Psoas muscle (tissue), 8 donors: ENCODE data around the gene SUPT4H1. TPM values are rescaled to one million over a fixed set of nuclear protein-coding genes. Genes with fewer than 3 reads are reported as not detected.

Experiments used
- ATAC-seq, 4 donors: fragments of 200-7000 bp; cut with Tn5 transposase; one replicate each; pipeline ENCODE4 v1.9.1; 2020; ENCODE audit warnings: moderate library complexity in 3 of 4, mild to moderate bottlenecking in 2 of 4
- DNase-seq, 2 donors: peaks; one replicate each; pipeline ENCODE4 v3.0.0-alpha.2; 2020
- H3K27ac ChIP-seq: fragments of 200-600 bp; one replicate; pipeline ENCODE4 v1.8.0; 2022
- H3K27me3 ChIP-seq, 3 donors: fragments of 200-600 bp in 1 of 3; one replicate each; pipeline versions ENCODE4 v1.6.1 to v1.8.0; 2013 to 2022; ENCODE audit warnings: low read length in 2 of 3, mild to moderate bottlenecking in 2 of 3, moderate library complexity in 1 of 3; ENCODE audit not compliant: insufficient read depth in 3 of 3
- H3K36me3 ChIP-seq, 2 donors: fragments of 200-600 bp in 1 of 2; one replicate each; pipeline versions ENCODE4 v1.6.1 to v1.8.0; 2013 to 2022; ENCODE audit warnings: low read depth in 1 of 2, mild to moderate bottlenecking in 1 of 2, moderate library complexity in 1 of 2; ENCODE audit not compliant: insufficient read depth in 1 of 2
- H3K4me1 ChIP-seq: fragments of 200-600 bp; one replicate; pipeline ENCODE4 v1.8.0; 2022
- H3K4me3 ChIP-seq: fragments of 200-600 bp; one replicate; pipeline ENCODE4 v1.8.0; 2022; ENCODE audit warnings: mild to moderate bottlenecking
- H3K9me3 ChIP-seq: fragments of 200-600 bp; one replicate; pipeline ENCODE4 v1.8.0; 2022
- WGBS, 3 donors: extraction: QIAGEN DNeasy Blood & Tissue Kit; methylation state at CpG; one replicate each; pipeline versions ENCODE4 v1.1.6 to v1.1.7; 2013; 5-methylcytosine and 5-hydroxymethylcytosine counted together
- intact Hi-C, 2 donors: fragments of 100-400 bp; cut with DNase I; formaldehyde crosslinking; loops; one replicate each; pipeline versions ENCODE4 v1.11.0 to v1.14.2; 2022
- polyA plus RNA-seq, 3 donors: library from polyadenylated mRNA; stranded (reverse); fragments of 200-250 nt; gene quantifications; one replicate each; pipeline ENCODE4 v1.2.3, GENCODE V29; 2013
- total RNA-seq, 4 donors: library from RNA; stranded (reverse); fragmentation: NEBNext Ultra II Directional in 2 of 4; extraction: Animal tissue kit (Norgen Biotek cat#: 25700) in 2 of 4; gene quantifications; one replicate each; pipeline versions ENCODE4 v1.2.1 to v1.2.4, GENCODE V29; 2021 to 2023
- TF ChIP-seq, protein P1 (sequence below): fragments of 200-600 bp; IDR thresholded peaks from one replicate; pipeline ENCODE4 v1.8.0; 2022; ENCODE audit warnings: antibody characterized with exemption
- donor health status: healthy with polysubstance abuse.
- donor health status: DM: no; HTN: no; CAD: no; lungs with moderate emphysema.
- donor health status: Bipolar disorder and iron deficiency.
- donor health status: healthy.
- donor health status: DM: yes; HTN: yes; CAD: no.
- donor health status: DM: no; HTN: no; CAD: no.
- donor health status: DM: no; HTN: no; CAD: no.
- donor health status: DM: yes; HTN: yes; CAD: no.

Gene SUPT4H1
- total and polyA plus RNA-seq, 7 donors, result 52.1 to 86.8 (median 58.2) TPM

DNA sequence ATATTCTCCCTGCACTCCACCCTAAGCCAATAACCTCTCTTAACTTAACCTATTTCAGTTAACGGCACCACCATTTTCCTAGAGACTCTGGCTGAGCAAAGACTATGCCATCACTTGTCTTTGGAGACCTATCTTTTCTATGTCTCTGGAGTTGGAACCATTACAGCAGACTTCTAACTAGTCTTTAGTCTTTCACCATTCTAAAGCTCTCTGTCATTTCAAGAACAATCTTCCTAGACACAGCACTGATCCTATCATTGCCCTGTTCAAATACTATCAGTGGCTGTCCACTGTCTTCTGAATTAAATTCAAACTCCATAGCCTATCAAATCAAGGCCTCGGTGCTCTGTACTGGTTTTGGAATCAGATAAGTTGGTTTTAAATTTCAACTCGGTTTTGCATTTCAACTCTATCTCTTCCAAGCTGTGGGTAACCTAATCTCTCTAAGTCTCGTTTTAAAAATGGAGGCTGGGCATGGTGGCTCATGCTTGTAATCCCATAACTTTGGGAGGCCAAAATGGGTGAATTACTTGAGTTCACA is 33.4 kb upstream of the SUPT4H1 start:
- Histone ChIP-seq H3K4me1 (no peaks in the 10 kb centered on the region), H3K9me3 (no peaks in the 10 kb centered on the region), H3K36me3 (no peaks in the 10 kb centered on the region), H3K4me3 (no peak overlapping the region), H3K27ac (no peak overlapping the region), H3K27me3 (peaks cover 0 to 4% (median 0%) of the 10 kb centered on the region in 3 donors)
- no peak for ATAC-seq
- TF ChIP-seq, protein P1, sequence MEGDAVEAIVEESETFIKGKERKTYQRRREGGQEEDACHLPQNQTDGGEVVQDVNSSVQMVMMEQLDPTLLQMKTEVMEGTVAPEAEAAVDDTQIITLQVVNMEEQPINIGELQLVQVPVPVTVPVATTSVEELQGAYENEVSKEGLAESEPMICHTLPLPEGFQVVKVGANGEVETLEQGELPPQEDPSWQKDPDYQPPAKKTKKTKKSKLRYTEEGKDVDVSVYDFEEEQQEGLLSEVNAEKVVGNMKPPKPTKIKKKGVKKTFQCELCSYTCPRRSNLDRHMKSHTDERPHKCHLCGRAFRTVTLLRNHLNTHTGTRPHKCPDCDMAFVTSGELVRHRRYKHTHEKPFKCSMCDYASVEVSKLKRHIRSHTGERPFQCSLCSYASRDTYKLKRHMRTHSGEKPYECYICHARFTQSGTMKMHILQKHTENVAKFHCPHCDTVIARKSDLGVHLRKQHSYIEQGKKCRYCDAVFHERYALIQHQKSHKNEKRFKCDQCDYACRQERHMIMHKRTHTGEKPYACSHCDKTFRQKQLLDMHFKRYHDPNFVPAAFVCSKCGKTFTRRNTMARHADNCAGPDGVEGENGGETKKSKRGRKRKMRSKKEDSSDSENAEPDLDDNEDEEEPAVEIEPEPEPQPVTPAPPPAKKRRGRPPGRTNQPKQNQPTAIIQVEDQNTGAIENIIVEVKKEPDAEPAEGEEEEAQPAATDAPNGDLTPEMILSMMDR, result no peak
- WGBS, 3 donors, result 33 to 50% (median 40%) methylated on average over 4 of the region's 4 CpGs
- intact Hi-C loops, result no loop called here
- DNase-seq, result no peak

DNA sequence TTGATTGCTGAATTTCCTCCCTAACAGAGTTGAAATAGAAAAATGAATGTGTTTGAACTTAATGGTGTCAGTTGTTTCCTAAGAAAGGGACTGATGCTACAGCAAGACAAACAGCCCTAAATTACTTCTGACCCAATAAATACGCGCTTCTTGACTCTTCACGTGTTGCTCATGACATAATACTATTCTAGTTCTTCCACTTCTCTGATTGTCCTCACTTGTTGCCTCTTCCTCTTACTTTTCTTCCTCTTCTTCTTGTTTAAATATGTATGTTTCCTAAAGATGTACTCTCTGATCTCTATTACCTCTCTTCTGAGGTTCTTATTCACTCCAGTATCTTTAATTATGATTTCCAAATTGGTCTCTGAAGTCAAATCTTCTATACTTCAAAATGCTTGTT is 32.9 kb upstream of the SUPT4H1 start:
- intact Hi-C loops, result no loop called here
- TF ChIP-seq, protein P1, result no peak
- Histone ChIP-seq H3K36me3 (no peaks in the 10 kb centered on the region), H3K4me1 (no peaks in the 10 kb centered on the region), H3K4me3 (no peak overlapping the region), H3K9me3 (no peaks in the 10 kb centered on the region), H3K27ac (no peak overlapping the region), H3K27me3 (peaks cover 0 to 4% (median 0%) of the 10 kb centered on the region in 3 donors)
- ATAC-seq, result no peak
- 72 to 82% (median 77%) methylated on average over 3 of the region's 3 CpGs for WGBS, 3 donors
- DNase-seq, result no peak

DNA sequence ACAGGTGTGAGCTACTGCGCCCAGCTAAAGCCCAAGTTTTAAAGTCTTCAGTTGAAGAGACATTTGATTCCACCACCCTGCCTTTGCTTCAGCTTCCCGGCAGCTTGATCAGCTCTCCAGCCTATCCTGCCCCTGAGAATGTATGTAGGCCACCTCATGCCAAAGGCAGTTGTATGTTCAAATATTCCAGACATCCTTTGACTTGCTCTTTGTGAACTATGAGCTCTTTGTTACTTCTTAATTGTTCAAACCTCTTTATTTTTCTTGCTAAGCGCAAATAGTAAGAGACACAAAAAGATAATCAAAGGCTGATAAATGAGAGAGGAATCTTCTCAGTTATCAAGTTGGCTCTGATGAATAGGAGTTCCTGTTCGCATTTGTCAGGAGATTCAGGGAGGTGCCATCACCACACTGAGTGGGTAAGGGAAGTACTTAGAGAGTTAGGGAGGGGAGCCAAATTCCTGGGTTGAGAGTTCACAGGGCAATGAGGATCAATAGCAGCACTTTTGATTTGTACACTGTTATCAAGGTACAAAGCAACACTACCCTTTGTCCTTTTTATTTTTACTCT is 32.0 kb upstream of the SUPT4H1 start:
- Histone ChIP-seq H3K9me3 (no peaks in the 10 kb centered on the region), H3K4me3 (no peak overlapping the region), H3K36me3 (no peaks in the 10 kb centered on the region), H3K27ac (no peak overlapping the region), H3K4me1 (no peaks in the 10 kb centered on the region), H3K27me3 (peaks cover 0 to 4% (median 0%) of the 10 kb centered on the region in 3 donors)
- intact Hi-C loops, result no loop called here
- TF ChIP-seq, protein P1, result no peak
- DNase-seq (no peak), ATAC-seq (no peak)
- 78 to 80% (median 78%) methylated on average over 4 of the region's 4 CpGs for WGBS, 3 donors

GRCh38 chr17:58382872-58383242 is 30.9 kb upstream of the SUPT4H1 start:
- H3K4me1 ChIP-seq, result no peaks in the 10 kb centered on the region
- no peaks in the 10 kb centered on the region for H3K9me3 ChIP-seq
- no peaks in the 10 kb centered on the region for H3K27me3 ChIP-seq
- ATAC-seq (no peak), DNase-seq (no peak)
- no peaks in the 10 kb centered on the region for H3K36me3 ChIP-seq
- intact Hi-C loops, result no loop called here
- TF ChIP-seq, protein P1, result no peak
- no peak overlapping the region for H3K4me3 ChIP-seq
- 62 to 84% (median 67%) methylated on average over 1 of the region's 1 CpG for WGBS, 3 donors
- H3K27ac ChIP-seq, result no peak overlapping the region
